HG02840 (cell line): ENCODE measurements around the gene APH1A.
"Not testable (repeated sequence)": the region's sequence is repeated elsewhere in the genome, so short reads cannot be mapped to it uniquely, and the experiment has no call there.

Source experiments
- ATAC-seq: cut with Tn5 transposase; IDR thresholded peaks from one replicate; pipeline ENCODE4 v1.9.1; 2021; ENCODE audit warnings: mild to moderate bottlenecking, moderate library complexity, moderate number of reproducible peaks; ENCODE audit not compliant: unreplicated experiment, low FRiP score

Gene APH1A

GRCh38 chr1:150268705-150269403, at the start of gene APH1A:
Gene APH1A (minus strand): TSS chr1:150269016. CDS start chr1:150268810, 206 bp downstream.
- ATAC-seq = peak; percentile 82

GRCh38 chr1:150314691-150315090, 45.9 kb upstream of the APH1A start:
- ATAC-seq = not testable (repeated sequence)

DNA sequence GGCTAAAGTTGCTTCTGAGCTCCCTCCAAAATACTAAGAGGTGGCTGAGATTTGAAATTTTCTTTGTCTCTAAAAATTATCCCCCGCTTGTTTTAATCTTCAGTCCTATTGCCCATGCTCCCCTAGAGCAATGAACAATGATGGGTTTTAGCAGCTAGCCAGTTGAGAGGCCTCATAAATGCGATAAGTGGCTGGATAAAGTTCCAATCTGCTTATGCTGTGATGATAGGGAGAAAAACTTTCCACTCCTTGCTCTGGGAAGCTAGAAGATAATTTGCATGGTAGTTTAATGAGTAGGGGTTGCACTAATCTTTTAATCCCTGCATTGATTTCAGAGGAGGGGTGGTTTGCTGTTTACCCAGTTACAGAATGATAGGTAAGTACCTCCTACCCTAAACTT, 42.9 kb upstream of the APH1A start:
- ATAC-seq = no peak

GRCh38 chr1:150309758-150310508, 41.1 kb upstream of the APH1A start:
- no peak for ATAC-seq

- not testable (repeated sequence) for ATAC-seq
Observed at GRCh38 chr1:150308585-150308984, 39.8 kb upstream of the APH1A start.

- ATAC-seq = no peak
Observed at GRCh38 chr1:150302902-150303301, 34.1 kb upstream of the APH1A start.

- no peak for ATAC-seq
Observed at GRCh38 chr1:150302338-150302737, 33.5 kb upstream of the APH1A start.

DNA sequence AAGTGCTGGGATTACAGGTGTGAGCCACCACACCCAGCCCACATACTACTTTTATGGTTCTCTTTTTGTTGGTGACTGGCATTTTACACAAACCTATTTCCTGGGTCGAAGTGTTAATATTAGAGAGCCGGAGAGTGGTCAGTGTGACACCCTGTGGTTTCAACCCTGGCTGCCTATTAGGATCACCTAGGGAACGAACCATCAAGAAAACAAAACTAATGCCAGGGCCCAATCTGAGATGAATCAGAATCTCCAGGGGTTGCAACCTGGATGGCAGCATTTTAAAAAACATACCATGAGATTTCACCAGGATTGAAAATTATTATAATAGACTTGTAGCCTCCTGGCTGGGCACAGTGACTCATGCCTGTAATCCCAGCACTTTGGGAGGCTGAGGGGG, 30.9 kb upstream of the APH1A start:
- no peak for ATAC-seq

- ATAC-seq = no peak
Observed at GRCh38 chr1:150295476-150295875, 26.7 kb upstream of the APH1A start.

- peak; percentile 81 for ATAC-seq
Observed at GRCh38 chr1:150293433-150294253, 24.8 kb upstream of the APH1A start, which contains the start of gene MRPS21. Gene MRPS21 (plus strand): TSS chr1:150293861. CDS start chr1:150294367, 506 bp downstream.

DNA sequence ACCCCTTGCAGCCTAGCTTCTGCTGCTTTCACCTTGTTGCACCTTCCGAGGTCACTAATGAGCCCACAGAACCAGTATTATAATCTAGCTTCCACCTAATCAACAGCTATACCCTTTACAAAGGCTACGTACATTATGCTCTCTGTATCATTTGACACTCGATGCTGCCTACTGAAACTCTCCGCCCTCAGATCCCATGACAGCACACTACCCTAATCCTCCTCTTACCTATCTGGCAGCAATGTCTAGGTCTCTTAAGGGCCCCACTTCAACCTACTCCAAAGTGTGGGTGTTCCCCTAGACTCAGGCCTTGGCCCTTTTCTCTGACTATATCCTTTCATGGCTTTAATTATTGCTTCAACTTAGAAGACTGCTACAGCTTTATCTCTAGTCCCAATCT, 20.0 kb upstream of the APH1A start:
- ATAC-seq = no peak

DNA sequence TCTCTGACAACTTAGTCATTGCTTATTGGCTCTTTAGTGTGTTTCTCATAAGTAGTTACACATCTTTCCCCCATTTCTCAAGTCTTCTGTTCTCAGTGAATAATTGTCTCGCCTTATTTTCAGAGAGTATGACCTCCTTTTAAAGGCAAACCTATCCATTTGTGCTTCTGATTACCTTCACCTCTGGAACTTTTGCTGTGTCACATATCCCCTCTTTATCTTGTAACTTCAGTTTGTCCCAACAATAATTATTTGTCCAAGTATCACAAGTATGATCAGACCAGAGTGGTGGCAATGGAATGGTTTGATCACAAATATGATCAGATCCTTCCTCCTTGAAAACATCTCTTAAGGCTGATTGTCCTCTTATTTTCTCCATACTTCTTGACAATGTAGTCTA, 19.6 kb upstream of the APH1A start:
- no peak for ATAC-seq

DNA sequence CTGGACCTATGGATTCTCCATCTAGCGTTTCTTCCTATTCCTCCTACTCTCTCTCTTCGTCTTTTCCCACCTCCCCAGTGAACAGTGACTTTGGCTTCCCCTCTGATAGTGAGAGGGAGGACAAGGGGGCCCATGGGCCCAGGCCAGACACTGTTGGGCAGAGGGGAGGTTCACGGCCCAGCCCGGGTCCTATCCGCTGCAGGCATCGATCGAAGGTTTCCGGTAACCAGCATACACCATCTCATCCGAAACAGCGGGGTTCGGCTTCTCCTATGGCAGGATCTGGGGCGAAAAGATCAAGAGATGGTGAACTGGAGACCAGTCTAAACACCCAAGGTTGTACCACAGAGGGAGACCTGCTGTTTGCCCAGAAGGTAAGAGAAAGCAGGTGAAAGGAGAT, 14.4 kb upstream of the APH1A start:
- ATAC-seq = no peak

- ATAC-seq = no peak
Observed at GRCh38 chr1:150282558-150282958, 13.7 kb upstream of the APH1A start.

DNA sequence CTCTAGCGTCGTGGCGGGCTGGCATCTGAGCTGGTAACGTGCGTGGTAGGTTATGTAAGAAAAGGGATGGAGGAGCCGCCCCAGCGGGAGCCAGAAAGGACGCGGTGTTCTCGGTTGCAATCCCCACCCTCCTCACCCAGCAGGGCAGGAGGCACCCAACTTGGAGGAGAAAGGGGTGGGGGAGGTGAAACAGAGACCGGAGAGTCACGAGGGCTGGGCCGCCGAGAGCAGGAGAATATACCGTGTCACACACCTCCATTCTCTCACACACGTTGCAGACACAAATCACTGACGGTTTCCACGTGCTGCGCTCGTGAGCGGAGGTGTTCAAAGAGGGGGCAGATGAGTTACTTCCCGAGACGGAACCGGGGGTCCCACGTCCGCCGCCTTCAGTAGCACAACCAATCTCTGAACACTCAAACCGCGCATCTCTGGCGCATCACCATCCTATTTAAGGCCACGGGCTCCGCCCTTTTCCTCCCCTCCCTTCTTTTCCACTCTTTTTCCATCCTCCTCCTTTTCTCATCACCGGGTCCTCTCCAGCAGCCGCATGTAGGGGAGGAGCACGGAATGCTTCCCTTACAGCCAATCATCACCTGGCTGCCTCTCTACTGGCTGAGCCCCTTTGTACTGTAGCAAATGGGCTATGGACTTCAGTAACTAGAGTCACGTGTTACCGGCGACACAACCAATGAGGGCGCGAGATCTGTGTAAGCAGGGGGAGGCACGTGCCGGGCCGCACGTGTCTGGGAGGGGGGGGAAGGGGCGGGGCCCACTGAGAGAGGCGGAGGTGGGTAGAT, 13.1 kb upstream of the APH1A start, which contains the start of gene CIART:
CIART (plus strand) TSS at position 797 of the 800 bp plus-strand sequence. CDS start 714 bp downstream, outside the sequence.
- peak; percentile 68 for ATAC-seq

DNA sequence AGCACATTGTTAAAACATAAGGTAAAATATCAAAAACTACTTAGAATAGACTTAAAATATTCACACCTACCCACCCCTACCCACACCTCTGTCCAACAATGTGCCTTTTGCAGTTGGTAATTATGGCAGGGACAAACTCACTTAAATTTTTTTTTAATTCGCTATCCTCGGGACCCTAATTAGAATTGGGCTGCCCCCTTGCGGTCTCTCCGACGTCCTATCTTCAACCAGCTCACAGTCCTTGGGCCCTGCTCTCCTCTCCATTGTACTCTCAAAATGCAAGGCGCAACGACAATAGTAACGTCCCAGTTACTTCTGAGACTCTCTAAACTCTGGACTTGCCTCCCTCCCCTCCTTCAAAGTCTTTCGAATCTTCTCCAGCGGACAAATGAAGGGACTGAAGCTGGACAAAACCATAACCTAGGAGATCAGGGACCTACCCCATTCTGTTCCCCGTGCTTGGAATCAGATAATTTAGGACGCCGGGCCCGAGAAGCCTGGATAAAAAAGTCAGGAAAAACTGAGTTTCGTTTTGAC, 12.5 kb upstream of the APH1A start:
- no peak for ATAC-seq

DNA sequence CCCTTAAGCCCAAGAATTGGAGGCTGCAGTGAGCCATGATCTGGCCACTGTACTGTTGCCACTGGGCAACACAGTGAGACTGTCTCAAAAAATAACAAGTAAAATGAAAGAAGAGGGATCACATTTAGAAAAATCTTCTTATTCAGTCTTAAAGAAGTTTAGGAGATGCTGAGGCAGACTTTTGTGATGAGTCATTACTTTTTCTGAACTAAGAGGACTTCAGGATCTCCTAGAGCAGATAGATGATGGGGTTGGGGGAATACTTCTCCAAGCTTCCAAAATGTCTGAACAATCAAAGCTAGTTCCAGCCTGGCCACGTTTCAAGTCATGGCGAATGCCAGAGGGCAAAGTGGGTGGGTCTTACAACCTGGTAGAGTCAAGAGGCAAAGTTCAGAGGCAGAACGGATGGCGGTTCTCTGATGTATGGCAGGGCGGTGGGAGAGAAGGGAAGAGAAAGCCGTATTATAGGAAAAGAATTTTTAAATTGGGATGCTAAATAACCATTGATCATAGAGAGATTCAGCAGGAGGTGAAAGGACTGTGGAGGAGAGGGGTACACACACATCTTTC, 11.4 kb upstream of the APH1A start:
- ATAC-seq = no peak

DNA sequence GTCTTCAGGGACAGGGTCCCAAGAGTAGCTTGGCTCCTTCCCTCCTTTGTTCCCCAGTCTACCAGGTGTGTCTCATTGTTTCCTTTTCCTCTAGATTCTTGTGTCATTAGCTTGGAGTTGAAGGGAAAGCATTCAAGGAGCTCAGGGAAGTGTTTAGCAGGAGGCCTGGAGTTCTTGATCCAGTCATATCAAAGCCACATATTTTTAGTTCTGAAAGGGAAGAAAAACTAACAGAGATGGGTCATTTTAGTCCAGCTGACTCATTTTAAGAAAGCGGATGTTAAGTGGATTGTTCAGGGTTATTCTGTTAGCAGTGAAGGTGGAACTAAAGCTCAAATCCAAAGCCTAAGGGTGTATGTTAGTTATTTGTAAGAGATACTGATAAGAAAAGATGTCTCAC, 4.5 kb upstream of the APH1A start:
- no peak for ATAC-seq

- no peak for ATAC-seq
Observed at GRCh38 chr1:150271291-150271959, 2.6 kb upstream of the APH1A start.
